H9 (cell line): Measurements from ENCODE around the gene SURF1. TPM values are rescaled to one million over a fixed set of nuclear protein-coding genes. Genes with fewer than 3 reads are reported as not detected.

Source experiments
- DNase-seq: peaks from one replicate; pipeline ENCODE4 v3.0.0-alpha.2; 2017
- H2AFZ ChIP-seq: one replicate; pipeline ENCODE4 v1.6.1; 2013; ENCODE audit warnings: mild to moderate bottlenecking, low read length, control low read depth, moderate library complexity
- H2AK5ac ChIP-seq: 2 replicates; pipeline ENCODE4 v1.6.1; 2013; ENCODE audit warnings: low read length, control low read depth, mixed read lengths; ENCODE audit not compliant: insufficient read length
- H2BK120ac ChIP-seq: one replicate; pipeline ENCODE4 v1.6.1; 2013; ENCODE audit warnings: low read depth, mild to moderate bottlenecking, low read length, control low read depth, inconsistent platforms; ENCODE audit not compliant: poor library complexity, severe bottlenecking
- H2BK12ac ChIP-seq: 2 replicates; pipeline ENCODE4 v1.6.1; 2013; ENCODE audit warnings: low read length, control low read depth, mixed read lengths, low read depth; ENCODE audit not compliant: insufficient read length
- H2BK15ac ChIP-seq: 2 replicates; pipeline ENCODE4 v1.6.1; 2013; ENCODE audit warnings: low read depth, low read length, control low read depth
- H2BK20ac ChIP-seq: one replicate; pipeline ENCODE4 v1.6.1; 2013; ENCODE audit warnings: low read depth, mild to moderate bottlenecking, low read length, control low read depth, inconsistent platforms; ENCODE audit not compliant: poor library complexity, severe bottlenecking
- H2BK5ac ChIP-seq: 2 replicates; pipeline ENCODE4 v1.6.1; 2013; ENCODE audit warnings: low read length, control low read depth, mixed read lengths; ENCODE audit not compliant: insufficient read length
- H3K14ac ChIP-seq: 2 replicates; pipeline ENCODE4 v1.6.1; 2013; ENCODE audit warnings: low read length, control low read depth; ENCODE audit not compliant: insufficient read depth
- H3K18ac ChIP-seq: 2 replicates; pipeline ENCODE4 v1.6.1; 2013; ENCODE audit warnings: low read depth, mild to moderate bottlenecking, mixed read lengths, low read length, control low read depth; ENCODE audit not compliant: insufficient read length
- H3K23ac ChIP-seq: 2 replicates; pipeline ENCODE4 v1.6.1; 2013; ENCODE audit warnings: low read length, control low read depth, mixed read lengths, low read depth; ENCODE audit not compliant: insufficient read length
- H3K23me2 ChIP-seq: 2 replicates; pipeline ENCODE4 v1.6.1; 2013; ENCODE audit warnings: low read depth, mild to moderate bottlenecking, mixed read lengths, low read length, control low read depth; ENCODE audit not compliant: insufficient read length, poor library complexity, severe bottlenecking
- H3K27ac ChIP-seq: 2 replicates; pipeline ENCODE4 v1.5.1; 2013; ENCODE audit warnings: low read length, control low read depth, mixed read lengths, low read depth; ENCODE audit not compliant: insufficient read length
- H3K27me3 ChIP-seq: 2 replicates; pipeline ENCODE4 v1.6.1; 2013; ENCODE audit warnings: low read length, control low read depth, inconsistent platforms; ENCODE audit not compliant: insufficient read depth
- H3K4ac ChIP-seq: 2 replicates; pipeline ENCODE4 v1.6.1; 2013; ENCODE audit warnings: low read depth, mild to moderate bottlenecking, control low read depth, inconsistent platforms, low read length, moderate library complexity
- H3K4me1 ChIP-seq: 2 replicates; pipeline ENCODE4 v1.6.1; 2013; ENCODE audit warnings: low read length, control low read depth, inconsistent platforms; ENCODE audit not compliant: insufficient read depth
- H3K4me2 ChIP-seq: 2 replicates; pipeline ENCODE4 v1.6.1; 2013; ENCODE audit warnings: low read length, control low read depth, mixed read lengths; ENCODE audit not compliant: insufficient read length, insufficient read depth
- H3K56ac ChIP-seq: 2 replicates; pipeline ENCODE4 v1.6.1; 2013; ENCODE audit warnings: low read depth, mild to moderate bottlenecking, mixed read lengths, low read length, control low read depth; ENCODE audit not compliant: insufficient read length
- H3K79me1 ChIP-seq: 2 replicates; pipeline ENCODE4 v1.6.1; 2013; ENCODE audit warnings: low read depth, mild to moderate bottlenecking, moderate library complexity, low read length, control low read depth, inconsistent platforms; ENCODE audit not compliant: insufficient read depth, poor library complexity, severe bottlenecking
- H3K79me2 ChIP-seq: 2 replicates; pipeline ENCODE4 v1.6.1; 2013; ENCODE audit warnings: low read length, control low read depth, inconsistent platforms; ENCODE audit not compliant: insufficient read depth
- H3K9ac ChIP-seq: 2 replicates; pipeline ENCODE4 v1.6.1; 2013; ENCODE audit warnings: low read length, control low read depth, mixed read lengths; ENCODE audit not compliant: insufficient read length; ENCODE audit errors: extremely low read depth
- H3K9me3 ChIP-seq: one replicate; pipeline ENCODE4 v1.6.1; 2013; ENCODE audit warnings: low read depth, low read length, inconsistent platforms; ENCODE audit not compliant: control insufficient read depth
- H3T11ph ChIP-seq: one replicate; pipeline ENCODE4 v1.6.1; 2013; ENCODE audit warnings: mild to moderate bottlenecking, low read length, control low read depth, inconsistent platforms
- H4K20me1 ChIP-seq: one replicate; pipeline ENCODE4 v1.6.1; 2013; ENCODE audit not compliant: control insufficient read depth, insufficient read length, insufficient read depth
- H4K5ac ChIP-seq: 2 replicates; pipeline ENCODE4 v1.6.1; 2013; ENCODE audit warnings: low read depth, mild to moderate bottlenecking, mixed read lengths, low read length, control low read depth; ENCODE audit not compliant: insufficient read length
- H4K8ac ChIP-seq: replicated peaks from 2 replicates; pipeline ENCODE4 v1.6.1; 2013; ENCODE audit warnings: low read length, control low read depth, mixed read lengths, low read depth; ENCODE audit not compliant: insufficient read length
- H4K91ac ChIP-seq: 2 replicates; pipeline ENCODE4 v1.6.1; 2013; ENCODE audit warnings: low read depth, mild to moderate bottlenecking, moderate library complexity, mixed read lengths, low read length, control low read depth; ENCODE audit not compliant: insufficient read length
- H3K27ac Mint-ChIP-seq, 3 experiments: 2 replicates in 2 of 3; 3 replicates in 1 of 3; pipeline ENCODE4 v1.8.0; 2020 to 2021; ENCODE audit warnings: mixed read lengths in 3 of 3, mild to moderate bottlenecking in 1 of 3, moderate library complexity in 1 of 3
- H3K27me3 Mint-ChIP-seq: 2 replicates; pipeline ENCODE4 v1.8.0; 2021; ENCODE audit warnings: low read depth, mild to moderate bottlenecking, moderate library complexity, mixed read lengths
- H3K36me3 Mint-ChIP-seq, 3 experiments: 2 replicates in 2 of 3; 3 replicates in 1 of 3; pipeline ENCODE4 v1.8.0; 2020 to 2021; ENCODE audit warnings: low read depth in 3 of 3, mixed read lengths in 3 of 3; ENCODE audit not compliant: insufficient read depth in 1 of 3
- H3K4me1 Mint-ChIP-seq, 2 experiments: 2 replicates each; pipeline ENCODE4 v1.8.0; 2020; ENCODE audit warnings: mixed read lengths in 2 of 2
- H3K4me3 Mint-ChIP-seq, 2 experiments: 2 replicates in 1 of 2; 3 replicates in 1 of 2; pipeline ENCODE4 v1.8.0; 2020 to 2021; ENCODE audit warnings: mild to moderate bottlenecking in 2 of 2, mixed read lengths in 2 of 2, moderate library complexity in 1 of 2
- H3K9me3 Mint-ChIP-seq, 2 experiments: 2 replicates in 1 of 2; 3 replicates in 1 of 2; pipeline ENCODE4 v1.8.0; 2020; ENCODE audit warnings: mild to moderate bottlenecking in 2 of 2, mixed read lengths in 2 of 2, moderate library complexity in 1 of 2
- CTCF ChIP-seq: fragments of 200-600 bp; sonication (generic); conservative IDR thresholded peaks from 3 replicates; pipeline ENCODE4 v1.8.0; 2021; ENCODE audit warnings: antibody characterized with exemption, mild to moderate bottlenecking
- WGBS: extraction: QIAGEN DNeasy Blood & Tissue Kit; methylation state at CpG from one replicate; pipeline ENCODE4 v1.1.7; 2013; ENCODE audit warnings: missing lambda C conversion rate, low lambda C conversion rate, mixed read lengths; ENCODE audit not compliant: insufficient read length; ENCODE audit errors: extremely low coverage; 5-methylcytosine and 5-hydroxymethylcytosine counted together
- total RNA-seq: library from RNA; stranded (reverse); gene quantifications from 2 replicates; pipeline ENCODE4 v1.2.1, GENCODE V29; 2021

Gene SURF1
- total RNA-seq, 1 experiment from 2014 or later: 43.3 TPM

- Histone ChIP-seq H4K20me1 (no peaks in the 10 kb centered on the region), H3K27ac (no peak overlapping the region), H3K14ac (no peak overlapping the region), H4K8ac (no peak overlapping the region), H2BK15ac (no peak overlapping the region), H3K9me3 (no peaks in the 10 kb centered on the region), H2BK120ac (no peak overlapping the region), H4K91ac (no peak overlapping the region), H2BK12ac (no peak overlapping the region), H3K79me2 (peaks cover 2% of the 10 kb centered on the region; the same call in 1 of the 2 replicates), H4K5ac (no peak overlapping the region), H2BK20ac (no peak overlapping the region), H3K4me2 (no peak overlapping the region), H2AK5ac (no peak overlapping the region), H3K18ac (no peak overlapping the region), H3K4ac (no peak overlapping the region), H3T11ph (no peak overlapping the region), H3K56ac (no peak overlapping the region), H2BK5ac (no peak overlapping the region), H3K23ac (no peak overlapping the region), H3K23me2 (peaks cover 3% of the 10 kb centered on the region), H2AFZ (no peak overlapping the region), H3K27me3 (no peaks in the 10 kb centered on the region), H3K4me1 (no peaks in the 10 kb centered on the region), H3K79me1 (no peaks in the 10 kb centered on the region), H3K9ac (no peak overlapping the region)
- WGBS: no CpG with 5 or more reads among the region's 3 CpGs
- TF ChIP-seq CTCF: no peak
- Mint-ChIP-seq H3K9me3 (peaks cover 0 to 3% of the 10 kb centered on the region in 2 experiments; a peak in 1 of 5 replicates), H3K36me3 (peaks cover 45 to 82% (median 68%) of the 10 kb centered on the region in 3 experiments), H3K27ac (no peak overlapping the region), H3K4me1 (peaks cover 3 to 9% of the 10 kb centered on the region in 2 experiments; a peak in 3 of 4 replicates), H3K27me3 (no peaks in the 10 kb centered on the region; the same call in 1 of the 2 replicates), H3K4me3 (no peak overlapping the region)
- no peak for DNase-seq
Observed at GRCh38 chr9:133340256-133340655, 16.0 kb downstream of the SURF1 start.
